Hematopoietic multipotent progenitor cell treated with erythropoietin and hydrocortisone succinate and interleukin-3 and kit ligand, for 15 days (in vitro differentiated cells): Measurements from ENCODE around the gene SHANK1.
A peak's percentile ranks its signal among the peaks of the same experiment; 100 is the strongest.

Experiments used
- DNase-seq: peaks from one replicate; pipeline ENCODE4 v3.0.0-alpha.2; 2015; ENCODE audit warnings: low spot score

SHANK1 gene

GRCh38 chr19:50686310-50687032 is 33.1 kb downstream of the SHANK1 start:
- DNase-seq = no peak

- DNase-seq = peak; percentile 81
Measured at GRCh38 chr19:50679177-50680125, 40.2 kb downstream of the SHANK1 start.

- DNase-seq = no peak
Measured at GRCh38 chr19:50678323-50678722, 41.3 kb downstream of the SHANK1 start.

GRCh38 chr19:50677636-50678035 is 42.0 kb downstream of the SHANK1 start:
- no peak for DNase-seq

- DNase-seq = no peak
Measured at GRCh38 chr19:50676625-50677197, 42.9 kb downstream of the SHANK1 start.

GRCh38 chr19:50673118-50673517 is 46.5 kb downstream of the SHANK1 start:
- DNase-seq = no peak

- no peak for DNase-seq
Measured at GRCh38 chr19:50670102-50670380, 49.6 kb downstream of the SHANK1 start.

- DNase-seq = peak; percentile 63
Measured at GRCh38 chr19:50669302-50670101, 50.1 kb downstream of the SHANK1 start.

GRCh38 chr19:50668879-50669278 is 50.7 kb downstream of the SHANK1 start:
- no peak for DNase-seq

GRCh38 chr19:50668416-50668815 is 51.2 kb downstream of the SHANK1 start:
- no peak for DNase-seq

- no peak for DNase-seq
Measured at GRCh38 chr19:50667759-50668231, 51.8 kb downstream of the SHANK1 start.

- no peak for DNase-seq
Measured at GRCh38 chr19:50667177-50667758, 52.3 kb downstream of the SHANK1 start.

GRCh38 chr19:50666346-50667176 is 53.0 kb downstream of the SHANK1 start:
- no peak for DNase-seq

GRCh38 chr19:50664204-50664603 is 55.4 kb downstream of the SHANK1 start:
- no peak for DNase-seq

- no peak for DNase-seq
Measured at GRCh38 chr19:50663482-50663790, 56.2 kb downstream of the SHANK1 start.

- no peak for DNase-seq
Measured at GRCh38 chr19:50662651-50663481, 56.7 kb downstream of the SHANK1 start.

- DNase-seq = no peak
Measured at GRCh38 chr19:50661766-50662650, 57.6 kb downstream of the SHANK1 start.

- no peak for DNase-seq
Measured at GRCh38 chr19:50661023-50661422, 58.6 kb downstream of the SHANK1 start.

GRCh38 chr19:50660088-50660366 is 59.6 kb downstream of the SHANK1 start:
- no peak for DNase-seq
